HL-60 (cell line): ENCODE results near the gene OSMR.

Experiments
- DNase-seq, 2 experiments: peaks; one replicate each; pipeline ENCODE4 v3.0.0-alpha.2; 2010 to 2020; ENCODE audit warnings: low read depth in 1 of 2, low spot score in 1 of 2
- H3K27ac ChIP-seq: fragments of 250-450 bp; sonication (Bioruptor Pico); replicated peaks from 2 replicates; pipeline ENCODE4 v1.5.1; 2020; ENCODE audit warnings: mild to moderate bottlenecking, moderate library complexity
- H3K27me3 ChIP-seq: fragments of 250-450 bp; sonication (Bioruptor Pico); 2 replicates; pipeline ENCODE4 v1.5.1; 2021; ENCODE audit warnings: mild to moderate bottlenecking, moderate library complexity; ENCODE audit not compliant: insufficient read depth, poor library complexity, severe bottlenecking
- H3K4me3 ChIP-seq: replicated peaks from 2 replicates; pipeline ENCODE4 v1.5.1; 2011; ENCODE audit warnings: mild to moderate bottlenecking, control low read depth, low read length; ENCODE audit not compliant: insufficient read depth
- CTCF ChIP-seq: IDR thresholded peaks from one replicate; pipeline ENCODE4 v1.5.1; 2011; ENCODE audit warnings: low read length, control low read depth, inconsistent platforms; ENCODE audit not compliant: insufficient read depth
- GABPA ChIP-seq: IDR thresholded peaks from 2 replicates; pipeline ENCODE4 v1.6.1; 2012; ENCODE audit warnings: low read depth
- POLR2AphosphoS5 ChIP-seq: IDR thresholded peaks from 2 replicates; pipeline ENCODE4 v1.6.1; 2012; ENCODE audit warnings: low read depth
- SPI1 ChIP-seq: IDR thresholded peaks from 2 replicates; pipeline ENCODE4 v1.6.1; 2012; ENCODE audit warnings: low read depth, mild to moderate bottlenecking, borderline replicate concordance
- TF ChIP-seq, protein P1 (sequence below): IDR thresholded peaks from 2 replicates; pipeline ENCODE4 v1.6.1; 2012; ENCODE audit warnings: low read depth; ENCODE audit not compliant: insufficient replicate concordance

The OSMR gene

GRCh38 chr5:38809388-38810359 is 36.1 kb upstream of the OSMR start:
- Histone ChIP-seq H3K27me3 (no peaks in the 10 kb centered on the region), H3K27ac (no peak overlapping the region), H3K4me3 (no peak overlapping the region)
- TF ChIP-seq, protein P1, sequence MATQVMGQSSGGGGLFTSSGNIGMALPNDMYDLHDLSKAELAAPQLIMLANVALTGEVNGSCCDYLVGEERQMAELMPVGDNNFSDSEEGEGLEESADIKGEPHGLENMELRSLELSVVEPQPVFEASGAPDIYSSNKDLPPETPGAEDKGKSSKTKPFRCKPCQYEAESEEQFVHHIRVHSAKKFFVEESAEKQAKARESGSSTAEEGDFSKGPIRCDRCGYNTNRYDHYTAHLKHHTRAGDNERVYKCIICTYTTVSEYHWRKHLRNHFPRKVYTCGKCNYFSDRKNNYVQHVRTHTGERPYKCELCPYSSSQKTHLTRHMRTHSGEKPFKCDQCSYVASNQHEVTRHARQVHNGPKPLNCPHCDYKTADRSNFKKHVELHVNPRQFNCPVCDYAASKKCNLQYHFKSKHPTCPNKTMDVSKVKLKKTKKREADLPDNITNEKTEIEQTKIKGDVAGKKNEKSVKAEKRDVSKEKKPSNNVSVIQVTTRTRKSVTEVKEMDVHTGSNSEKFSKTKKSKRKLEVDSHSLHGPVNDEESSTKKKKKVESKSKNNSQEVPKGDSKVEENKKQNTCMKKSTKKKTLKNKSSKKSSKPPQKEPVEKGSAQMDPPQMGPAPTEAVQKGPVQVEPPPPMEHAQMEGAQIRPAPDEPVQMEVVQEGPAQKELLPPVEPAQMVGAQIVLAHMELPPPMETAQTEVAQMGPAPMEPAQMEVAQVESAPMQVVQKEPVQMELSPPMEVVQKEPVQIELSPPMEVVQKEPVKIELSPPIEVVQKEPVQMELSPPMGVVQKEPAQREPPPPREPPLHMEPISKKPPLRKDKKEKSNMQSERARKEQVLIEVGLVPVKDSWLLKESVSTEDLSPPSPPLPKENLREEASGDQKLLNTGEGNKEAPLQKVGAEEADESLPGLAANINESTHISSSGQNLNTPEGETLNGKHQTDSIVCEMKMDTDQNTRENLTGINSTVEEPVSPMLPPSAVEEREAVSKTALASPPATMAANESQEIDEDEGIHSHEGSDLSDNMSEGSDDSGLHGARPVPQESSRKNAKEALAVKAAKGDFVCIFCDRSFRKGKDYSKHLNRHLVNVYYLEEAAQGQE: no peak
- TF ChIP-seq SPI1 (peak; percentile 4; the same call in 1 of the 2 replicates), CTCF (peak; percentile 60), GABPA (no peak), POLR2AphosphoS5 (no peak)
- DNase-seq: peak; percentile 17 to 64

- Histone ChIP-seq H3K4me3 (no peak overlapping the region), H3K27ac (no peak overlapping the region), H3K27me3 (peaks cover 2% of the 10 kb centered on the region)
- TF ChIP-seq POLR2AphosphoS5 (no peak), CTCF (no peak), SPI1 (no peak), GABPA (no peak)
- TF ChIP-seq, protein P1: no peak
- no peak for DNase-seq
These were observed 30.9 kb upstream of the OSMR start for GRCh38 chr5:38814879-38815278.

DNA sequence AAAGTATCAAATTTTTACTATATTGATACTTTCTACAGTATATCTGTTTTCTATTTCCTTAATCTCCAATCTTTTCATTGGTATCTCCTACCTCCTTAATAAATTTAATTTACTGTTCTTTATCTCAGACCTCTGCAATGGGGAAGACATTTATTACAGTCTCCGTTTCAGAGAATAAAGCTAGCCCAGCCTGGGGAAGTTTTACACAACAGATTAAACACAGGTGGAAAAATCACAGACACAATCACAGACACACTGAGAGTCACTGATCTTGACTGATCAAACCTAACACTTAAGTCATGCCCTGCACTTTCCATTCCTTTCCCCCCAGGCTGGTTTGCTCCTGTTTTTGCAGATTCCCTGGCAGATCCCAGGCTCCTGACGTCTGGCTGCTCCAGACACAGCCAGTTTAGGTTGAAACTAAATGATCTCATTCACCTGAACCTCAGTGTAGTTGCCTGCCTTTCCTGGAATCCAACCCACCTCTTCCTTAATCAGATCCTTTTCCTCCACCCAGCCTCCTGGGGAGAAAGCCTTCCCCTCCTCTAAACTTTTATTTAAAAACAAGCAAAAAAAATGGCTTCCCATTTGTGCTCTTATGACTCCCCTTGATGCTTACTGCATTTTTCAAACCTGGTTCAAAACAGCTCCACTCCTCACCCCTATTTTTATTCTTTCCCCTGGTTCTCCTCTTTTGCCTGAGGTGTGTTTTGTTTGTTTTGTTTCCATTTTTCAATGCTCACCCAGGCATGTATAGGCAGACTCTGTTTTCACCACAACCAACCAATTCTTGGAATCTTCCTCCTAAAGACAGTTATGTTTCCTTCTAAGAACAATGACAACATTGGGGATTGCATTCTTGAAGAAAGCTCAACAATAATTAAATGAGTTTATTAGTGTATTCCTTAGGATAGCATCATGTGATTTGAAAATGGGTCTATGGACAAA is 29.5 kb upstream of the OSMR start:
- TF ChIP-seq, protein P1: no peak
- no peak for TF ChIP-seq CTCF
- no peak for TF ChIP-seq GABPA
- no peak for TF ChIP-seq SPI1
- TF ChIP-seq POLR2AphosphoS5: no peak
- H3K27ac ChIP-seq: no peak overlapping the region
- no peak overlapping the region for H3K4me3 ChIP-seq
- H3K27me3 ChIP-seq: peaks cover 2% of the 10 kb centered on the region
- DNase-seq: no peak
